Liver (tissue), 9 donors: ENCODE measurements around the gene CCDC12. TPM values are rescaled to one million over a fixed set of nuclear protein-coding genes. Genes with fewer than 3 reads are reported as not detected.

Source experiments
- DNase-seq: peaks from one replicate; pipeline ENCODE4 v3.0.0-alpha.2; 2017; ENCODE audit warnings: low spot score
- H3K27ac ChIP-seq, 2 donors: one replicate each; pipeline ENCODE4 v1.7.0; 2013; ENCODE audit warnings: inconsistent platforms in 2 of 2, low read length in 2 of 2, control low read depth in 1 of 2, low read depth in 1 of 2, mild to moderate bottlenecking in 1 of 2
- H3K27me3 ChIP-seq, 4 donors: one replicate each; pipeline versions ENCODE4 v1.6.1 to v1.7.0; 2013; ENCODE audit warnings: low read length in 3 of 4, inconsistent platforms in 1 of 4, mild to moderate bottlenecking in 1 of 4, moderate library complexity in 1 of 4; ENCODE audit not compliant: control insufficient read depth in 4 of 4, insufficient read depth in 4 of 4
- H3K36me3 ChIP-seq, 4 donors: one replicate each; pipeline versions ENCODE4 v1.6.1 to v1.7.0; 2013; ENCODE audit warnings: low read length in 3 of 4, mild to moderate bottlenecking in 3 of 4, low read depth in 1 of 4, moderate library complexity in 1 of 4; ENCODE audit not compliant: control insufficient read depth in 4 of 4, insufficient read depth in 3 of 4
- H3K4me1 ChIP-seq, 4 donors: one replicate each; pipeline versions ENCODE4 v1.6.1 to v1.7.0; 2013; ENCODE audit warnings: low read length in 3 of 4, mild to moderate bottlenecking in 3 of 4, moderate library complexity in 1 of 4; ENCODE audit not compliant: control insufficient read depth in 4 of 4, insufficient read depth in 4 of 4
- H3K4me3 ChIP-seq, 3 donors: one replicate each; pipeline versions ENCODE4 v1.6.1 to v1.7.0; 2013; ENCODE audit warnings: low read length in 3 of 3, control low read depth in 1 of 3, low read depth in 1 of 3, mild to moderate bottlenecking in 1 of 3
- H3K9ac ChIP-seq, 2 donors: one replicate each; pipeline ENCODE4 v1.7.0; 2013; ENCODE audit warnings: low read length in 2 of 2, mild to moderate bottlenecking in 2 of 2, moderate library complexity in 2 of 2, control low read depth in 1 of 2, low read depth in 1 of 2
- H3K9me3 ChIP-seq, 4 donors: one replicate each; pipeline versions ENCODE4 v1.6.1 to v1.7.0; 2013; ENCODE audit warnings: low read length in 3 of 4; ENCODE audit not compliant: control insufficient read depth in 4 of 4
- EGR1 ChIP-seq, 2 donors: IDR thresholded peaks; 2 replicates each; pipeline ENCODE4 v1.6.1; 2016 to 2018; ENCODE audit warnings: antibody characterized with exemption in 2 of 2, low read depth in 2 of 2
- FOXA1 ChIP-seq: IDR thresholded peaks from 2 replicates; pipeline ENCODE4 v1.6.1; 2016; ENCODE audit warnings: antibody characterized with exemption
- FOXA2 ChIP-seq: IDR thresholded peaks from 2 replicates; pipeline ENCODE4 v1.6.1; 2016; ENCODE audit warnings: antibody characterized with exemption
- GABPA ChIP-seq, 2 donors: IDR thresholded peaks in 1 of 2; conservative IDR thresholded peaks in 1 of 2; 2 replicates each; pipeline ENCODE4 v1.6.1; 2016; ENCODE audit warnings: antibody characterized with exemption in 2 of 2, mild to moderate bottlenecking in 1 of 2, moderate library complexity in 1 of 2
- HNF4A ChIP-seq, 2 donors: conservative IDR thresholded peaks; 2 replicates each; pipeline ENCODE4 v1.6.1; 2016; ENCODE audit warnings: antibody characterized with exemption in 2 of 2, mild to moderate bottlenecking in 2 of 2
- HNF4G ChIP-seq: IDR thresholded peaks from 2 replicates; pipeline ENCODE4 v1.6.1; 2016; ENCODE audit warnings: antibody characterized with exemption
- JUND ChIP-seq, 2 donors: IDR thresholded peaks; 2 replicates each; pipeline ENCODE4 v1.6.1; 2016; ENCODE audit warnings: antibody characterized with exemption in 2 of 2
- NR2F2 ChIP-seq: IDR thresholded peaks from 2 replicates; pipeline ENCODE4 v1.6.1; 2016; ENCODE audit warnings: antibody characterized with exemption
- RAD21 ChIP-seq, 2 donors: IDR thresholded peaks; 2 replicates each; pipeline ENCODE4 v1.6.1; 2016; ENCODE audit warnings: antibody characterized with exemption in 2 of 2, mild to moderate bottlenecking in 2 of 2
- RXRA ChIP-seq, 2 donors: IDR thresholded peaks; 2 replicates each; pipeline ENCODE4 v1.6.1; 2017 to 2018; ENCODE audit warnings: antibody characterized with exemption in 2 of 2, mild to moderate bottlenecking in 1 of 2
- SP1 ChIP-seq: IDR thresholded peaks from 2 replicates; pipeline ENCODE4 v1.6.1; 2018; ENCODE audit warnings: antibody characterized with exemption, mild to moderate bottlenecking
- TAF1 ChIP-seq: conservative IDR thresholded peaks from 2 replicates; pipeline ENCODE4 v1.6.1; 2016; ENCODE audit warnings: antibody characterized with exemption, mild to moderate bottlenecking
- YY1 ChIP-seq: IDR thresholded peaks from 2 replicates; pipeline ENCODE4 v1.6.1; 2016; ENCODE audit warnings: antibody characterized with exemption, mild to moderate bottlenecking
- WGBS: extraction: QIAGEN DNeasy Blood & Tissue Kit; methylation state at CpG from one replicate; pipeline ENCODE4 v1.1.7; 2013; 5-methylcytosine and 5-hydroxymethylcytosine counted together
- polyA plus RNA-seq, 2 donors: library from polyadenylated mRNA; stranded (reverse) in 1 of 2; unstranded in 1 of 2; fragments of 200-250 nt in 1 of 2; fragments of >200 nt in 1 of 2; fragmentation: Nextera tagmentation in 1 of 2; extraction: Ambion mirVana in 1 of 2; gene quantifications; one replicate each; pipeline versions ENCODE4 v1.2.1 to v1.2.3, GENCODE V29; 2013 to 2015
- total RNA-seq, 2 donors: library from RNA; depleted of rRNA; stranded (reverse); fragments of >200 nt; gene quantifications; one replicate each; pipeline ENCODE4 v1.2.3, GENCODE V29; 2014
- TF ChIP-seq, protein P1 (sequence below): IDR thresholded peaks from 2 replicates; pipeline ENCODE4 v1.6.1; 2016; ENCODE audit warnings: antibody characterized with exemption
- TF ChIP-seq, protein P2 (sequence below): fragments of 150-350 bp; IDR thresholded peaks from 2 replicates; pipeline ENCODE4 v1.5.1; 2017; ENCODE audit warnings: improper control_type of control experiment, low read depth, low read length; ENCODE audit not compliant: missing input control
- TF ChIP-seq, protein P3 (sequence below): IDR thresholded peaks from 2 replicates; pipeline ENCODE4 v1.6.1; 2016; ENCODE audit warnings: antibody characterized with exemption, mild to moderate bottlenecking
- TF ChIP-seq, protein P4 (sequence below): IDR thresholded peaks from 2 replicates; pipeline ENCODE4 v1.6.1; 2016; ENCODE audit warnings: antibody characterized with exemption
- TF ChIP-seq, protein P5 (sequence below): IDR thresholded peaks from 2 replicates; pipeline ENCODE4 v1.6.1; 2016; ENCODE audit warnings: antibody characterized with exemption
- donor health status: healthy.
- donor health status: healthy.
- donor health status: healthy.
- donor health status: healthy.
- donor health status: healthy.

The CCDC12 gene
- total and polyA plus RNA-seq, 4 donors = 8.5 to 35.1 (median 26.6) TPM

DNA sequence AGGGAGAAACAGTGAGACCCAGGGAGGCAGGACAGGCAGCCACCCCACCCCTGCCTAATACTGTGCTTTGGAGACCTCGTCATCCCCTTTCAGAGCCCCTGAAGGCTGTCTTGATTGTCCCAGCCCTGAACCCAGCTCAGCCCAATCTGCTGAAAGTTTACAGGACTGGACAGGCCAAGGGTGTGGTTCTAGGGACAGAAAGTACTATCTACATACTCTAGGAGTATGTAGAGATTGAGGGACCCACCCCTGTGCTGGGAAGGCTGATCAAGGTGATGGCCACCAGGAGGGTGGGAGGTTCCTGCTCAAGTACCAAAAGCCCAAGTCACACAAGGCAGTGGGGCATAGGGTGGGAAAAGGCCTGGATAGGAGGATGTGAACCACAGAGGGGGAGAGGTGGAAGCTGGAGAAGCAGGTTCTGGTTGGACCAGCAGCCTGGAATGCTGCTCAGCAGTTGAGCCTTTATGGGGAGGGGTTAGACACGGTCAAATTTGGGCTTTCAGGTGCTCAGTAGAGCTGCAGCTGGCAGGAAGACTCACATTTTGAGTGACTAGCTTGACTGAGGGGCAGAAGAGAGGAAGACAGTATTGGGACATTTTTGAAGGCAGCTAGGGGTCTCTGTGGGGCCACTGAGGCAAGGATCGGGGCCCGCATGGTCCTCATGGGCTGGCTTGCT is 9.6 kb upstream of the CCDC12 start:
- no peak overlapping the region for H3K4me3 ChIP-seq
- peaks cover 0 to 16% (median 3%) of the 10 kb centered on the region in 4 donors for H3K4me1 ChIP-seq
- no peak overlapping the region for H3K27ac ChIP-seq
- no peaks in the 10 kb centered on the region for H3K27me3 ChIP-seq
- no peaks in the 10 kb centered on the region for H3K9me3 ChIP-seq
- DNase-seq = no peak
- H3K9ac ChIP-seq = no peak overlapping the region
- no peak for TF ChIP-seq GABPA (IDR thresholded peaks at IDR 0.05 in 1 of 2, conservative IDR thresholded peaks at IDR 0.05 in 1 of 2)
- no peak for TF ChIP-seq HNF4A (conservative IDR thresholded peaks at IDR 0.05)
- TF ChIP-seq EGR1 (IDR thresholded peaks at IDR 0.05; ENCODE audit: low read depth in 2 of 2) = no peak
- no peak for TF ChIP-seq RXRA (IDR thresholded peaks at IDR 0.05)
- no peak for TF ChIP-seq RAD21 (IDR thresholded peaks at IDR 0.05)
- TF ChIP-seq, protein P1, sequence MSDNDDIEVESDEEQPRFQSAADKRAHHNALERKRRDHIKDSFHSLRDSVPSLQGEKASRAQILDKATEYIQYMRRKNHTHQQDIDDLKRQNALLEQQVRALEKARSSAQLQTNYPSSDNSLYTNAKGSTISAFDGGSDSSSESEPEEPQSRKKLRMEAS = no peak
- TF ChIP-seq, protein P2, sequence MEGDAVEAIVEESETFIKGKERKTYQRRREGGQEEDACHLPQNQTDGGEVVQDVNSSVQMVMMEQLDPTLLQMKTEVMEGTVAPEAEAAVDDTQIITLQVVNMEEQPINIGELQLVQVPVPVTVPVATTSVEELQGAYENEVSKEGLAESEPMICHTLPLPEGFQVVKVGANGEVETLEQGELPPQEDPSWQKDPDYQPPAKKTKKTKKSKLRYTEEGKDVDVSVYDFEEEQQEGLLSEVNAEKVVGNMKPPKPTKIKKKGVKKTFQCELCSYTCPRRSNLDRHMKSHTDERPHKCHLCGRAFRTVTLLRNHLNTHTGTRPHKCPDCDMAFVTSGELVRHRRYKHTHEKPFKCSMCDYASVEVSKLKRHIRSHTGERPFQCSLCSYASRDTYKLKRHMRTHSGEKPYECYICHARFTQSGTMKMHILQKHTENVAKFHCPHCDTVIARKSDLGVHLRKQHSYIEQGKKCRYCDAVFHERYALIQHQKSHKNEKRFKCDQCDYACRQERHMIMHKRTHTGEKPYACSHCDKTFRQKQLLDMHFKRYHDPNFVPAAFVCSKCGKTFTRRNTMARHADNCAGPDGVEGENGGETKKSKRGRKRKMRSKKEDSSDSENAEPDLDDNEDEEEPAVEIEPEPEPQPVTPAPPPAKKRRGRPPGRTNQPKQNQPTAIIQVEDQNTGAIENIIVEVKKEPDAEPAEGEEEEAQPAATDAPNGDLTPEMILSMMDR = no peak
- TF ChIP-seq JUND (IDR thresholded peaks at IDR 0.05) = no peak
- TF ChIP-seq, protein P3, sequence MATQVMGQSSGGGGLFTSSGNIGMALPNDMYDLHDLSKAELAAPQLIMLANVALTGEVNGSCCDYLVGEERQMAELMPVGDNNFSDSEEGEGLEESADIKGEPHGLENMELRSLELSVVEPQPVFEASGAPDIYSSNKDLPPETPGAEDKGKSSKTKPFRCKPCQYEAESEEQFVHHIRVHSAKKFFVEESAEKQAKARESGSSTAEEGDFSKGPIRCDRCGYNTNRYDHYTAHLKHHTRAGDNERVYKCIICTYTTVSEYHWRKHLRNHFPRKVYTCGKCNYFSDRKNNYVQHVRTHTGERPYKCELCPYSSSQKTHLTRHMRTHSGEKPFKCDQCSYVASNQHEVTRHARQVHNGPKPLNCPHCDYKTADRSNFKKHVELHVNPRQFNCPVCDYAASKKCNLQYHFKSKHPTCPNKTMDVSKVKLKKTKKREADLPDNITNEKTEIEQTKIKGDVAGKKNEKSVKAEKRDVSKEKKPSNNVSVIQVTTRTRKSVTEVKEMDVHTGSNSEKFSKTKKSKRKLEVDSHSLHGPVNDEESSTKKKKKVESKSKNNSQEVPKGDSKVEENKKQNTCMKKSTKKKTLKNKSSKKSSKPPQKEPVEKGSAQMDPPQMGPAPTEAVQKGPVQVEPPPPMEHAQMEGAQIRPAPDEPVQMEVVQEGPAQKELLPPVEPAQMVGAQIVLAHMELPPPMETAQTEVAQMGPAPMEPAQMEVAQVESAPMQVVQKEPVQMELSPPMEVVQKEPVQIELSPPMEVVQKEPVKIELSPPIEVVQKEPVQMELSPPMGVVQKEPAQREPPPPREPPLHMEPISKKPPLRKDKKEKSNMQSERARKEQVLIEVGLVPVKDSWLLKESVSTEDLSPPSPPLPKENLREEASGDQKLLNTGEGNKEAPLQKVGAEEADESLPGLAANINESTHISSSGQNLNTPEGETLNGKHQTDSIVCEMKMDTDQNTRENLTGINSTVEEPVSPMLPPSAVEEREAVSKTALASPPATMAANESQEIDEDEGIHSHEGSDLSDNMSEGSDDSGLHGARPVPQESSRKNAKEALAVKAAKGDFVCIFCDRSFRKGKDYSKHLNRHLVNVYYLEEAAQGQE = no peak
- TF ChIP-seq SP1 = no peak
- TF ChIP-seq FOXA2 = no peak
- no peak for TF ChIP-seq YY1
- TF ChIP-seq, protein P4, sequence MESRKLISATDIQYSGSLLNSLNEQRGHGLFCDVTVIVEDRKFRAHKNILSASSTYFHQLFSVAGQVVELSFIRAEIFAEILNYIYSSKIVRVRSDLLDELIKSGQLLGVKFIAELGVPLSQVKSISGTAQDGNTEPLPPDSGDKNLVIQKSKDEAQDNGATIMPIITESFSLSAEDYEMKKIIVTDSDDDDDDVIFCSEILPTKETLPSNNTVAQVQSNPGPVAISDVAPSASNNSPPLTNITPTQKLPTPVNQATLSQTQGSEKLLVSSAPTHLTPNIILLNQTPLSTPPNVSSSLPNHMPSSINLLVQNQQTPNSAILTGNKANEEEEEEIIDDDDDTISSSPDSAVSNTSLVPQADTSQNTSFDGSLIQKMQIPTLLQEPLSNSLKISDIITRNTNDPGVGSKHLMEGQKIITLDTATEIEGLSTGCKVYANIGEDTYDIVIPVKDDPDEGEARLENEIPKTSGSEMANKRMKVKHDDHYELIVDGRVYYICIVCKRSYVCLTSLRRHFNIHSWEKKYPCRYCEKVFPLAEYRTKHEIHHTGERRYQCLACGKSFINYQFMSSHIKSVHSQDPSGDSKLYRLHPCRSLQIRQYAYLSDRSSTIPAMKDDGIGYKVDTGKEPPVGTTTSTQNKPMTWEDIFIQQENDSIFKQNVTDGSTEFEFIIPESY = no peak
- no peak for TF ChIP-seq HNF4G
- no peak for TF ChIP-seq NR2F2
- no peak for TF ChIP-seq FOXA1
- TF ChIP-seq TAF1 = no peak
- TF ChIP-seq, protein P5, sequence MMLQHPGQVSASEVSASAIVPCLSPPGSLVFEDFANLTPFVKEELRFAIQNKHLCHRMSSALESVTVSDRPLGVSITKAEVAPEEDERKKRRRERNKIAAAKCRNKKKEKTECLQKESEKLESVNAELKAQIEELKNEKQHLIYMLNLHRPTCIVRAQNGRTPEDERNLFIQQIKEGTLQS = no peak
- 97% methylated on average over 4 of the region's 4 CpGs for WGBS
- H3K36me3 ChIP-seq = no peaks in the 10 kb centered on the region
